HL-60 (cell line): ENCODE data around the gene DHX15.

ENCODE experiments used
- DNase-seq, 2 experiments: peaks; one replicate each; pipeline ENCODE4 v3.0.0-alpha.2; 2010 to 2020; ENCODE audit warnings: low read depth in 1 of 2, low spot score in 1 of 2
- H3K27ac ChIP-seq: fragments of 250-450 bp; sonication (Bioruptor Pico); replicated peaks from 2 replicates; pipeline ENCODE4 v1.5.1; 2020; ENCODE audit warnings: mild to moderate bottlenecking, moderate library complexity
- H3K27me3 ChIP-seq: fragments of 250-450 bp; sonication (Bioruptor Pico); 2 replicates; pipeline ENCODE4 v1.5.1; 2021; ENCODE audit warnings: mild to moderate bottlenecking, moderate library complexity; ENCODE audit not compliant: insufficient read depth, poor library complexity, severe bottlenecking
- H3K4me3 ChIP-seq: replicated peaks from 2 replicates; pipeline ENCODE4 v1.5.1; 2011; ENCODE audit warnings: mild to moderate bottlenecking, control low read depth, low read length; ENCODE audit not compliant: insufficient read depth
- GABPA ChIP-seq: IDR thresholded peaks from 2 replicates; pipeline ENCODE4 v1.6.1; 2012; ENCODE audit warnings: low read depth
- POLR2AphosphoS5 ChIP-seq: IDR thresholded peaks from 2 replicates; pipeline ENCODE4 v1.6.1; 2012; ENCODE audit warnings: low read depth
- SPI1 ChIP-seq: IDR thresholded peaks from 2 replicates; pipeline ENCODE4 v1.6.1; 2012; ENCODE audit warnings: low read depth, mild to moderate bottlenecking, borderline replicate concordance
- TF ChIP-seq, protein P1 (sequence below): IDR thresholded peaks from 2 replicates; pipeline ENCODE4 v1.6.1; 2012; ENCODE audit warnings: low read depth; ENCODE audit not compliant: insufficient replicate concordance
- TF ChIP-seq, protein P2 (sequence below): IDR thresholded peaks from one replicate; pipeline ENCODE4 v1.5.1; 2011; ENCODE audit warnings: low read length, control low read depth, inconsistent platforms; ENCODE audit not compliant: insufficient read depth

Gene DHX15

DNA sequence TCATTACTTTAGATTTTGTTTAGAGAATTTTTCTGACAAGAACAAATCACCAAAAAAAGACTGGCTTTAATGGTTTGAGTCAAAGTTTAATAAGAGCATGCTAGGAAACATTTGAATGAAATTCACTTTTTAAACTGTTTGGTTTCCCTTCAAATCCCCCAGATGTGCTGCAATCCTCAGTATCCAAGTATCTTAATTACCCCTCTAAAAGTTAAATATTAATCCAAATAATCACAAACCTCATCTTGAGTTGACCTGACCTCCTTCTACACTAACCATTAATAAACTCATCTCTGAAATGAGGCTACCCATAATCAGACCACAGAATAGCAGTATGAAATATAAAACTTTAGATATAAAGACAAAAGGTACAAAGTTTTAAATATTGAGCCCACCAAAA lies 10.1 kb downstream of the DHX15 start:
- Histone ChIP-seq H3K4me3 (no peak overlapping the region), H3K27ac (no peak overlapping the region), H3K27me3 (no peaks in the 10 kb centered on the region)
- no peak for DNase-seq
- TF ChIP-seq, protein P1, sequence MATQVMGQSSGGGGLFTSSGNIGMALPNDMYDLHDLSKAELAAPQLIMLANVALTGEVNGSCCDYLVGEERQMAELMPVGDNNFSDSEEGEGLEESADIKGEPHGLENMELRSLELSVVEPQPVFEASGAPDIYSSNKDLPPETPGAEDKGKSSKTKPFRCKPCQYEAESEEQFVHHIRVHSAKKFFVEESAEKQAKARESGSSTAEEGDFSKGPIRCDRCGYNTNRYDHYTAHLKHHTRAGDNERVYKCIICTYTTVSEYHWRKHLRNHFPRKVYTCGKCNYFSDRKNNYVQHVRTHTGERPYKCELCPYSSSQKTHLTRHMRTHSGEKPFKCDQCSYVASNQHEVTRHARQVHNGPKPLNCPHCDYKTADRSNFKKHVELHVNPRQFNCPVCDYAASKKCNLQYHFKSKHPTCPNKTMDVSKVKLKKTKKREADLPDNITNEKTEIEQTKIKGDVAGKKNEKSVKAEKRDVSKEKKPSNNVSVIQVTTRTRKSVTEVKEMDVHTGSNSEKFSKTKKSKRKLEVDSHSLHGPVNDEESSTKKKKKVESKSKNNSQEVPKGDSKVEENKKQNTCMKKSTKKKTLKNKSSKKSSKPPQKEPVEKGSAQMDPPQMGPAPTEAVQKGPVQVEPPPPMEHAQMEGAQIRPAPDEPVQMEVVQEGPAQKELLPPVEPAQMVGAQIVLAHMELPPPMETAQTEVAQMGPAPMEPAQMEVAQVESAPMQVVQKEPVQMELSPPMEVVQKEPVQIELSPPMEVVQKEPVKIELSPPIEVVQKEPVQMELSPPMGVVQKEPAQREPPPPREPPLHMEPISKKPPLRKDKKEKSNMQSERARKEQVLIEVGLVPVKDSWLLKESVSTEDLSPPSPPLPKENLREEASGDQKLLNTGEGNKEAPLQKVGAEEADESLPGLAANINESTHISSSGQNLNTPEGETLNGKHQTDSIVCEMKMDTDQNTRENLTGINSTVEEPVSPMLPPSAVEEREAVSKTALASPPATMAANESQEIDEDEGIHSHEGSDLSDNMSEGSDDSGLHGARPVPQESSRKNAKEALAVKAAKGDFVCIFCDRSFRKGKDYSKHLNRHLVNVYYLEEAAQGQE = no peak
- TF ChIP-seq SPI1 (no peak), POLR2AphosphoS5 (no peak), GABPA (no peak)
- TF ChIP-seq, protein P2, sequence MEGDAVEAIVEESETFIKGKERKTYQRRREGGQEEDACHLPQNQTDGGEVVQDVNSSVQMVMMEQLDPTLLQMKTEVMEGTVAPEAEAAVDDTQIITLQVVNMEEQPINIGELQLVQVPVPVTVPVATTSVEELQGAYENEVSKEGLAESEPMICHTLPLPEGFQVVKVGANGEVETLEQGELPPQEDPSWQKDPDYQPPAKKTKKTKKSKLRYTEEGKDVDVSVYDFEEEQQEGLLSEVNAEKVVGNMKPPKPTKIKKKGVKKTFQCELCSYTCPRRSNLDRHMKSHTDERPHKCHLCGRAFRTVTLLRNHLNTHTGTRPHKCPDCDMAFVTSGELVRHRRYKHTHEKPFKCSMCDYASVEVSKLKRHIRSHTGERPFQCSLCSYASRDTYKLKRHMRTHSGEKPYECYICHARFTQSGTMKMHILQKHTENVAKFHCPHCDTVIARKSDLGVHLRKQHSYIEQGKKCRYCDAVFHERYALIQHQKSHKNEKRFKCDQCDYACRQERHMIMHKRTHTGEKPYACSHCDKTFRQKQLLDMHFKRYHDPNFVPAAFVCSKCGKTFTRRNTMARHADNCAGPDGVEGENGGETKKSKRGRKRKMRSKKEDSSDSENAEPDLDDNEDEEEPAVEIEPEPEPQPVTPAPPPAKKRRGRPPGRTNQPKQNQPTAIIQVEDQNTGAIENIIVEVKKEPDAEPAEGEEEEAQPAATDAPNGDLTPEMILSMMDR = no peak

DNA sequence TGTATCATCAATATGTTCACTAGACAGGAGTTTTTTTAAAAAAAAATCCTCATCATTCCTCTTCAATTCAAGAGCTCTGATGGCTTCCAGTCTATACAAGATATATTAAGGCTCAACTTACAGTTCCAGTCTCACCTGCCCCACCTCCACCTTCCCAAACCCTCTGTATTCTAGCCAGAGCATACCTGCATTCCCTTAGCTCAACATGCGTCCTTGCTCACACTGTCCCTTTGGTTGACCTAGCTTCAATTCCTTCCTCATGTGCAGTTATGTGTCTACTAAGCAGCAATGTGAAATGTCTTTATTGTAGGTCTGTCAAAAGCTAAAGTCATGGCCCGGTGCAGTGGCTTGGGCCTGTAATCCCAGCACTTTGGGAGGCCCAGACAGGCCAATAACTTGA lies 10.8 kb downstream of the DHX15 start:
- no peaks in the 10 kb centered on the region for H3K27me3 ChIP-seq
- no peak overlapping the region for H3K27ac ChIP-seq
- H3K4me3 ChIP-seq = no peak overlapping the region
- TF ChIP-seq, protein P2 = no peak
- TF ChIP-seq SPI1 (no peak), GABPA (no peak), POLR2AphosphoS5 (no peak)
- TF ChIP-seq, protein P1 = no peak
- no peak for DNase-seq

DNA sequence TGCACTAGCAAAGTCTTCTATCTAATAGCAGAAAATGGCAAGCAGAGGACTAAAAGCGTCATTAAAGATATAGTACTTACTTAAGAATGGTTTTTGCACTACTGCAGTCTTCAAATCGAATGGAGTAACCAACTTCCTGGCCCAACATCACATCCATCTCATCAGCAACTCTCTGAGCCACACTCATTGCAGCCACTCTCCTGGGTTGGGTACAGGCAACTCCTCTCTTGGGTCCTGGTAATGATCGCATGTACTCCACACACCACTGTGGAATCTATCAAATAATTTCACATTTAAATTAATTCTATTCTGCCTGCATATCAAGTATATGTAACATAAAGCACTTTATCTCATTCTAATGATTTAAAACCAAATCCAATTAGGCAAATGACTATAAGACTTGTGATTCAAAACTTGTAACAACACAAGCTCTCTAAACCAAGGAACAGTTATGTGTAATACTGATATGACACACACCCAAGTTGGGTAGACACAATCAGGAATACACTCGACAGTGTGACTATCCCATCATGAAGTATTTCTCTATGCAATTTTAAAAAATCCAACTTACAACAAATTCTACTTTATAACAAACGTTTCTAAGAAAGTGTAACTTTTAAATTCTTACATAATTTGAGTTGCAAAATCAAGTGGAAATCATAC lies 13.6 kb downstream of the DHX15 start:
- Histone ChIP-seq H3K27me3 (no peaks in the 10 kb centered on the region), H3K27ac (no peak overlapping the region), H3K4me3 (no peak overlapping the region)
- TF ChIP-seq SPI1 (no peak), POLR2AphosphoS5 (no peak), GABPA (no peak)
- TF ChIP-seq, protein P2 = no peak
- TF ChIP-seq, protein P1 = no peak
- no peak for DNase-seq
